Stimulated activated CD8-positive, alpha-beta memory T cell treated with anti-CD3 and anti-CD28 coated beads, Interleukin-4, amount 100 ng/mL, for 4 hours (primary cell): ENCODE results near the gene GNGT1.

Experiments
- DNase-seq, 2 donors: peaks; one replicate each; pipeline ENCODE4 v3.0.0-alpha.2; 2020; ENCODE audit warnings: low read depth in 2 of 2, low spot score in 1 of 2

The GNGT1 gene

DNA sequence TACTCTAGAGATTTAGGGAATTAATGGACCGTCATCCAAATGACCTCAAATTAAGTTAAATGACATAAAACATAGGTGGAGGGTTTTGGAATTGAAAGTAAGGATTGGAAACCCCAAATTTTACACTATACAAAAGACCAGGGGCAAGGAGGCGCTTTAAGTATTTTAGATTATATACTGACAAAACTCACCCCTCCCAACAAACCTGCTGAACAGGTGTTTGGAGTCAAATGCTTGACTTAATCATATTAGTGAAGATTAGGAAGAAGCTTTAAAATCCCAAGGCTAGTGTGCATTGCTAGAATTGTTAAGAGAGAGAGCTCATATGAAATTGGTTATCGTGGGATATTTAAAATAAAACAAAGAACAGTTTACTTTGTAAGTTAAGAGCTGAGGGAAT, at the start of gene GNGT1:
Gene GNGT1, plus strand, starts transcription at position 301 of the 400 bp plus-strand sequence. CDS start 180 bp downstream, outside the sequence.
- no peak for DNase-seq

DNA sequence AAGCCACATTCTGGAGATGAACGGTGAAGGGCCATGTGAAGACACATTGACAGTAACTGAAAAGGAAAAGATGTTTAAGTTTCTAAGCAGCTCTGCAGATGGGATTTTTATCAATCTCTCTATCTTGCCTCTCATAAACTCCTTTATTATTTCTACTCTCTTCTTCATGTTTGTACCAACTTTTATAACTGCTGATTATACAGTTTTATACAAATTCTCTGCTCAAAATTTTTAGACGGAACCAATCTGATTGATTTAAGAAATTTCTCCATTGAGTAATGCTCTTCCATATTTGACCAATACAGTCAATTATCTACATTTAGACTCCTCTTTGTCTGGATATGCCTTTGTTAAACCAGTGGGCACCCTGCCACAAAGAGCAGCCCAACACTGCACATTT, 47.5 kb upstream of the GNGT1 start:
- DNase-seq, result no peak

- DNase-seq, result no peak
Observed at GRCh38 chr7:93860261-93860660, 46.1 kb upstream of the GNGT1 start.

GRCh38 chr7:93861325-93861949, 44.9 kb upstream of the GNGT1 start:
- no peak for DNase-seq

- DNase-seq, result no peak
Observed at GRCh38 chr7:93862651-93863050, 43.7 kb upstream of the GNGT1 start.

DNA sequence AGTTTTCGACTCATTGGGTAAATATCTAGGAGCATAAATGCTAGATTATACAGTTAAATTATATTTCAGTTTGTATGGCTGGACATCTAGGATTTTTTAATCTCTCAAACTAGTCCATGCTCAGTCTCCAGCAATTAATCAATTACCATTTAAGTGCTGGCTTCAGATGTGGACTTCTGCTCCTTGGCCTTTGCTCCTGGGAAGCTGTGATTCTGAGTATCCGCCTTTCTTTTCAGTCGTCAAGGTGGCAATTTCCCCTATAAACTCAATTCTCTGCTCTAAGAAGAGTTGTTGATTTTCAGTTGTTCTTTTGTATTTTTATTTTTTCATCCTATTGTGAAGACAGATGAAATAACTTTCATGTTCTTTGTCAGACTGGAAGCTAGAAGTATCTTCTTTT, 39.5 kb upstream of the GNGT1 start:
- no peak for DNase-seq

GRCh38 chr7:93873998-93874574, 32.3 kb upstream of the GNGT1 start:
- no peak for DNase-seq

GRCh38 chr7:93877742-93878141, 28.6 kb upstream of the GNGT1 start:
- no peak for DNase-seq

DNA sequence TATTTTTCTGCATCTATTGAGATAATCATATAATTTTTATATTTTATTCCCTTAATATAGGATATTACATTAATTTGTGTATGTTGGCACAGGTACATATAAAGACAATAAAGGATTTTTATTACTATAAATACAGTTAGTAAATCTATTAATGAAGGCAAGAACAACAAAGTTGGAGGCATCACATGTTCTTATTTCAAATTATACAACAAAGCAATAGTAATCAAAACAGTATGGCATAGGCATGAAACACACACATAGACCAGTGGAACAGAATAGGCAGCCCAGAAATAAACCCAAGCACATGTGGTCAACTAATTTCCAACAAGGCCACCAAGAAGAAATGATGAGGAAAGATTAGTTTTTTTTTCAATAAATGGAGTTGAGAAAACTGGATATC, 27.0 kb upstream of the GNGT1 start:
- DNase-seq, result no peak

- no peak for DNase-seq
Observed at GRCh38 chr7:93882468-93882867, 23.9 kb upstream of the GNGT1 start.

DNA sequence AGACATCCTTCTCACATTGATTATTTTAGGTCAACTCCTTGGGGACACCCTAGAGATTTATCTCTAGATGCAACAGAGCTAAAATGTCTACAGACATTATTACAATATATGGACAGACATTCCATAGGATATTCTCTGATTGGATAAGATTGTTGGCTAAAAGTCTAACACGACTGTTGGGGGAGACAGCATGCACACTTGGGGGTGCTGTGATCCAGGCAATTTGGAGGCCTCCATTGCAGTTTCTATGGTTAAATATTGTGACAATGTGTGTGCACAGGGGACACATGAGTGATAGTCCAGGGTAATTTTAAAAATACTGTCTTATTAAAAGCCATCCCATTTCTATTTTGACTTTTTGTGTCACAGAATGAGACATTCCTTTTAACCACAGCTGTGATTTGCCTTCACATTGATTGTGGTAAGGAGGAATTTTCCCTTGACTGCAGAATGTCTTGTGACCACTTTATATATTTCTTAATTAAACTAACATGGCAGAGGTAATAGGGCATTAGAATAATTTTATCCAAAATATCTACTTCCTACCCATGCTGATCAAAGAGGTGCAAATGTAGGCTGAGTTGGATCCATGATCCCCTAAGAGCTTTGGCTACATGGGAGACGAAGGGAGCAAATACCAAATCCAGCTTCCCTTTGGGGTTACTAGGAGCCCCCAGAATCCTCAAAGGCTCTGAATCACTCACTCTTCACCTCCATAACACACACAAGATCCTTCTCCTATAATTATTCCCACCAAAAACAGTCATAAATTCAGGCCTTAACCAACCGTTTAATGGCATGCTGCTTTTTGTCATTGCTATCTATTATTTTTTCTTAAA, 23.1 kb upstream of the GNGT1 start:
- DNase-seq, result no peak

- DNase-seq, result no peak
Observed at GRCh38 chr7:93883917-93884345, 22.4 kb upstream of the GNGT1 start.

GRCh38 chr7:93884541-93884940, 21.8 kb upstream of the GNGT1 start:
- no peak for DNase-seq

GRCh38 chr7:93889261-93889660, 17.1 kb upstream of the GNGT1 start:
- no peak for DNase-seq

GRCh38 chr7:93890041-93890463, 16.3 kb upstream of the GNGT1 start:
- DNase-seq, result no peak

- no peak for DNase-seq
Observed at GRCh38 chr7:93890464-93891068, 15.8 kb upstream of the GNGT1 start, which contains the start of gene TFPI2. TFPI2 (minus strand) TSS chr7:93890753; CDS start chr7:93890678, 75 bp downstream.

DNA sequence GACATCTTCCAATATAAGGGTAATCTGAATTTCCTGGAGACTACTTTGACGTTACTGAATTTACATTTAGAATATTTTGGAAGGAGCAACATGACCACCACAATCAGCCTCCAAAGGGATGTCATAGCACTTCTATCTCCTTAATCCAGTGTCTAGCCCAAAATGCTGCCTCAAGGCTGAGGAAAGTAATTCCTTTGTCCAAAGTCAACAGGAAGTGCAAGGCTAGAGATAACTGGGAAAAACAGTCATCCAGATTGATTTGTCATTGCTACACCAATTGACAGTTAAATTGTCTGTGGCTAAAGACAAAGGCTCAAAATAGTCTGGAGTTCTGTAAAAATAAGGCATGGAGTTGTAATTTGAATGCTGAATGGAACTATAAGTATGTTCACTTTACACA, 11.9 kb upstream of the GNGT1 start:
- no peak for DNase-seq

- no peak for DNase-seq
Observed at GRCh38 chr7:93894966-93895640, 11.3 kb upstream of the GNGT1 start.

- DNase-seq, result no peak
Observed at GRCh38 chr7:93895859-93896600, 10.3 kb upstream of the GNGT1 start.

- DNase-seq, result no peak
Observed at GRCh38 chr7:93897680-93898079, 8.7 kb upstream of the GNGT1 start.
